HFFc6 (cell line): Measurements from ENCODE around the gene SRPK2. TPM values are rescaled to one million over a fixed set of nuclear protein-coding genes. Genes with fewer than 3 reads are reported as not detected.

Experiments used
- DNase-seq: peaks from one replicate; pipeline ENCODE4 v3.0.0-alpha.2; 2018
- H3K27ac Mint-ChIP-seq: 2 replicates; pipeline ENCODE4 v1.8.0; 2020; ENCODE audit warnings: mild to moderate bottlenecking, mixed read lengths
- H3K27me3 Mint-ChIP-seq: 2 replicates; pipeline ENCODE4 v1.8.0; 2021; ENCODE audit warnings: mild to moderate bottlenecking, moderate library complexity, mixed read lengths; ENCODE audit not compliant: insufficient read depth
- H3K36me3 Mint-ChIP-seq: 2 replicates; pipeline ENCODE4 v1.8.0; 2021; ENCODE audit warnings: low read depth, mixed read lengths
- H3K4me1 Mint-ChIP-seq: 2 replicates; pipeline ENCODE4 v1.8.0; 2020; ENCODE audit warnings: low read depth, mixed read lengths
- H3K4me3 Mint-ChIP-seq: 2 replicates; pipeline ENCODE4 v1.8.0; 2020; ENCODE audit warnings: mild to moderate bottlenecking, moderate library complexity, mixed read lengths
- H3K9me3 Mint-ChIP-seq: 2 replicates; pipeline ENCODE4 v1.8.0; 2020; ENCODE audit warnings: mild to moderate bottlenecking, mixed read lengths
- CTCF ChIP-seq: fragments of 200-600 bp; sonication (generic); IDR thresholded peaks from 2 replicates; pipeline ENCODE4 v1.5.0; 2021; ENCODE audit warnings: antibody characterized with exemption, mild to moderate bottlenecking
- total RNA-seq, 6 experiments: library from RNA; stranded (reverse); fragmentation: NEBNext Ultra II Directional; extraction: Animal tissue kit (Norgen Biotek cat#: 25700); gene quantifications; 2 replicates in 1 of 6; 3 replicates in 5 of 6; pipeline ENCODE4 v1.2.3, GENCODE V29; 2021

The SRPK2 gene
- total RNA-seq, 6 experiments from 2014 or later: 45.2 to 49.3 (median 46.7) TPM

- Mint-ChIP-seq H3K4me3 (no peak overlapping the region), H3K27me3 (no peaks in the 10 kb centered on the region; the same call in 1 of the 2 replicates), H3K9me3 (no peaks in the 10 kb centered on the region), H3K36me3 (peaks cover 4% of the 10 kb centered on the region; the same call in 1 of the 2 replicates), H3K27ac (no peak overlapping the region), H3K4me1 (peaks cover 18% of the 10 kb centered on the region)
- no peak for DNase-seq
- no peak for TF ChIP-seq CTCF
These were observed 234.6 kb downstream of the SRPK2 start for GRCh38 chr7:105154084-105154483.

- Mint-ChIP-seq H3K36me3 (peaks cover 5% of the 10 kb centered on the region; the same call in 1 of the 2 replicates), H3K9me3 (no peaks in the 10 kb centered on the region), H3K4me3 (no peak overlapping the region), H3K4me1 (peaks cover 20% of the 10 kb centered on the region), H3K27ac (no peak overlapping the region), H3K27me3 (no peaks in the 10 kb centered on the region; the same call in 1 of the 2 replicates)
- no peak for TF ChIP-seq CTCF
- no peak for DNase-seq
These were observed 235.2 kb downstream of the SRPK2 start for GRCh38 chr7:105153531-105153930.

- Mint-ChIP-seq H3K9me3 (no peaks in the 10 kb centered on the region), H3K27me3 (no peaks in the 10 kb centered on the region; the same call in 1 of the 2 replicates), H3K36me3 (peaks cover 16% of the 10 kb centered on the region)
These were observed 237.6 kb downstream of the SRPK2 start for GRCh38 chr7:105151152-105151551.

GRCh38 chr7:105149827-105150226, 238.9 kb downstream of the SRPK2 start:
- no peaks in the 10 kb centered on the region for H3K9me3 Mint-ChIP-seq
- no peaks in the 10 kb centered on the region; the same call in 1 of the 2 replicates for H3K27me3 Mint-ChIP-seq
- TF ChIP-seq CTCF: no peak
- peak overlapping the region; percentile 69 for H3K27ac Mint-ChIP-seq
- peak; percentile 10 for DNase-seq
- H3K4me3 Mint-ChIP-seq: peak overlapping the region; percentile 36; the same call in 1 of the 2 replicates
- H3K36me3 Mint-ChIP-seq: peaks cover 16% of the 10 kb centered on the region
- peaks cover 25% of the 10 kb centered on the region for H3K4me1 Mint-ChIP-seq

More at GRCh38 chr7:105151152-105151551, 237.6 kb downstream of the SRPK2 start:
- no peak overlapping the region for H3K4me3 Mint-ChIP-seq
- peaks cover 20% of the 10 kb centered on the region for H3K4me1 Mint-ChIP-seq
- no peak for DNase-seq
- no peak overlapping the region for H3K27ac Mint-ChIP-seq
- TF ChIP-seq CTCF: no peak

GRCh38 chr7:105141068-105141467, 247.7 kb downstream of the SRPK2 start:
- Mint-ChIP-seq H3K4me1 (peaks cover 15% of the 10 kb centered on the region), H3K27me3 (no peaks in the 10 kb centered on the region), H3K9me3 (no peaks in the 10 kb centered on the region), H3K27ac (no peak overlapping the region), H3K36me3 (peaks cover 26% of the 10 kb centered on the region), H3K4me3 (no peak overlapping the region)
- TF ChIP-seq CTCF: peak; percentile 66
- DNase-seq: peak; percentile 14
